Pulmonary artery endothelial cell (primary cell): ENCODE measurements around the gene IPO9. TPM values are rescaled to one million over a fixed set of nuclear protein-coding genes. Genes with fewer than 3 reads are reported as not detected.
"Not testable (repeated sequence)": the region's sequence is repeated elsewhere in the genome, so short reads cannot be mapped to it uniquely, and the experiment has no call there.

ENCODE experiments used
- DNase-seq: peaks from one replicate; pipeline ENCODE4 v3.0.0-alpha.2; 2011; ENCODE audit warnings: low read depth, low spot score
- total RNA-seq: library from RNA; depleted of rRNA; stranded (reverse); fragments of >200 nt; gene quantifications from 2 replicates; pipeline ENCODE4 v1.2.3, GENCODE V29; 2014

The IPO9 gene
- total RNA-seq, 1 donor from 2014 or later: 24.9 TPM

DNA sequence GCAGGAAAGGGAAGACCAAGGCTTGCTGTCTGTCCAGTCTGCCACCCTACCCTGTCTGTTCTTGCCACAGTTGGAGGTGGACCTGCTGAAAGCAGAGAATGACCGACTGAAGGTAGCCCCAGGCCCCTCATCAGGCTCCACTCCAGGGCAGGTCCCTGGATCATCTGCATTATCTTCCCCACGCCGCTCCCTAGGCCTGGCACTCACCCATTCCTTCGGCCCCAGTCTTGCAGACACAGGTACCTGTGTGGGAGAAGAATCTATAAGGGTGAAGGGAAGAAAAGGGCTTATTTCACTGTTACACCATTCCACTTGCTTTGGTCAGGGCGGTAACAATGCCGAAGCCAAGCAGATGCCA is 20.3 kb upstream of the IPO9 start:
- DNase-seq: no peak

DNA sequence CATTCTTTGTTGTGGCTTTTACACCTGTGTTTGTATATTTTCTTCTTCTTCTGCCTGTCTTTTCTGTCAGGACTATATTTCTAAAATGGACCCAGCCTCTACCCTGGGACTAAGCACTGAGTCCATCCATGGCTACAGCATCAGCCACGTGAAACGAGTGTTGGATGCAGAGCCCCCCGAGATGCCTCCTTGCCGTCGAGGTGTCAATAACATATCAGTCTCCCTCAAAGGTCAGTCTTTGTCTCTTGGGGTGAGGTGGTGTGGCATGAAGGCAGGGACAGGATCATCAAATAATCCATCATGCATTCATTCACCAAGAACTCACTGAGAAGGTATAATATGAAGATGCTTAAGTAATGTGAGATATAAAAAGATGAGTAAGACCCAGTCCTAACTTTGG is 19.1 kb upstream of the IPO9 start:
- no peak for DNase-seq

DNA sequence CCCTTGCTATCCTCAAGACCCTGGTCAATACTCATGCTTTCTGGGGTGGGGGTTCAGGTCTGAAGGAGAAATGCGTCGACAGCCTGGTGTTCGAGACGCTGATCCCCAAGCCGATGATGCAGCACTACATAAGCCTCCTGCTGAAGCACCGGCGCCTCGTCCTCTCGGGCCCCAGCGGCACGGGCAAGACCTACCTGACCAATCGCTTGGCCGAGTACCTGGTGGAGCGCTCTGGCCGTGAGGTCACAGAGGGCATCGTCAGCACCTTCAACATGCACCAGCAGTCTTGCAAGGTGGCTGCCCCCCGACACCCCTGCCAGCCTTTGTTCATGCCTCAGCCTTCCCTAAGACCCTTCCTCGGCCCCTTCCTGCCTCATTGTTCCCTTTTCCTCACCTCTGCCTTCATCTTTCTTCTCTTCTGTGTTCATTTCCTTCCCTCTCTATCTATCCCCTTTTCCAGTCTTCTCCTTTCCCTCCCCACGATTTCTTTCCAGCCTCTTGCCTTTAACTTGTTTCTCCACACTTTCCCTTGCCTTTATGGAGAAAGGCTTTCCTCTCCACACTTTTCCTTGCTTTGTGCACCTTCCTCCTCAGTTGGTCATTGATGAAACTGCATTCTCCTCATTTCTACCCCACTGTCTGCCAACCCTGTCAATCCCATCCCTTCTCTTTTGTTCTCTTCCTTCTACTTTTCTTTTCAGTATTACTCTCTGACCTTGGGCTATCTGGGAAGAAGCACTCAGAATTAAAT is 18.3 kb upstream of the IPO9 start:
- DNase-seq: no peak

DNA sequence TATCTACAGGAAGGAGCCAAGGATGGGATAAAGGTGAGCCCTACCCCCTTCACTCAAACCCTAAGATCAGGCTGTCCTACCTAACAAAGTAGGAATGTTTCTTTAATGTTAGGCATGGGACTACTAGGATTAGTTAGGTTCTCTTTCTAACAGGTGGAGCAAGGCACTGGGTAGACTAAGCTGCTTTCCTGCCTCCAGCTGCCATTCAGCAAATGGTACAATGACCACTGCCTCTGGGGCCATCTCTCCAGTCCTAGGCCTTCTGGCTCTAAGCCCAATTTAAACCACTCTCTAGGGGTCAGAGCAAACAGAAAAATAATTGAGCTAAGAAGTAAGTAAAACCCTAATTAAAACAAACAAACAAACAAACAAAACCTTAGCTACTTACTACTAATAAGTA is 15.7 kb upstream of the IPO9 start:
- DNase-seq: no peak

DNA sequence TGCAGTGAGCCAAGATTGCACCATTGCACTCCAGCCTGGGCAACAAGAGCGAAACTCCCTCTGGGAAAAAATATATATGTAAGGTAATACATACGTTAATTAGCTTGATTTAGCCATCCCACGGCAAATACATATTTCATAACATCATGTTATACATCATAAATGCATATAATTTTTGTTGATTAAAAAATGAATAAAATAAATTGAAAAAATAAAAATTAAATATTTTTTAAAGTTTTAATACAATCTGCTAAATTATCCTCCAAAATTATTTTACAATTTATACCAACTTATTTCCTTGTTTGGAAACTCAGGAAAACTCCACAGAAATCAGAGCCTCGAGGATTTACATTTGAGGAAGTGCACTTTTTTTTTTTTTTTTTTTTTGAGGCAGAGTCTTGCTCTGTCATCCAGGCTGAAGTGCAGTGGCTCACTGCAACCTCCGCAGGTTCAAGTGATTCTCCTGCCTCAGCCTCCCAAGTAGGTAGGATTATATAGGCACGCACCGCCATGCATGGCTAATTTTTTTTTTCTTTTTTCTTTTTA is 12.6 kb upstream of the IPO9 start:
- DNase-seq: no peak

DNA sequence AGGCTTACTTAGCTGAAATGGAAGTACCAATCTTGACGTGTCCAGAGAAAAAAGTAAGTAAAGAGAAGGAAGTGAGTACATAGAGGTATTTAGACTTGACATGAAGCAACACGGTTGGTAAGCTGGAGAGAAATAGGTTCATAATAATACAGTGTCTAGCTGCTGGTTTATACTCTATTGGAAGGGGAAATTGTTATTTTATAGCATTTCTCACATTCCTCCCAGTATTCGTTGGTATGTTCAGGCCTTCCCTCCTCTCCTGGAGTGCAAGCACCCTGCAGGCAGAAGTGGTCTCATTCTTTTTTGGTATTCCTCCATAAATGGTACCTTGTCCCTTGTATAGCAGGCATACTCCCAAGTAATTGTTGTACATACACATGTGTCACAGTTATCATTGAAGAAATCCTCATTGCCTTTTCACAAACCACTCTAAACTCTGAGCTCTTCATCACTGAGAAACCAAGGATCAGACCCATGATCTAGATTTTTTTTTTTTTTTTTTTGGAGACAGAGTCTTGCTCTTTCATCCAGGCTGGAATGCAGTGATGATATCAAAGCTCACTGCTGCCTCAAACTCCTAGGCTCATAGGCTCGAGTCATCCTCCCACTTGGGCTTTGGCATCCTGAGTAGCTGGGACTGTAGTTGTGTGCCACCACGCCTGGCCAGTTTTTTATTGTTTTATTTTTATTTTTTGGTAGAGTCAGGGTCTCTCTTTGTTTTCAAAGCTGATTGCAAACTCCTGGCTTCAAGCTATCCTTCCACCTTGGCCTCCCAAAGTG is 9.8 kb upstream of the IPO9 start:
- DNase-seq: no peak

DNA sequence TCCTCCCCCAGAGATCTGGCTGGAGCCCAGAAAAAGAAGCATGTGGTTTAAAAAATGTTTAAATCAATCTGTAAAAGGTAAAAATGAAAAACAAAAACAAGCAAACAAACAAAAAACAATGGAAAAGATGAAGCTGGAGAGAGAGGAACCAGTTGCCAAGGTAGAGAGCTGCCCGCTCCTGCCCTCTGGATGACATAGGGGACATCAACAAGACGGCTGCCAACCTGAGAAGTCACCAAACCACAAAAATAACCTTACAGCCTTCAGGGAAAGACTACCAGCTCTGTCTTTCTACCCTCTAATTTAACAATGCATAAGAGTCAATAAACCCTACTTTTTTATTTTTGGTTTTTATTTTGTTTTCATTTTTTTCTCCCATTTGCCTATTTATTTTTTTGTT is 8.5 kb upstream of the IPO9 start:
- DNase-seq: no peak

DNA sequence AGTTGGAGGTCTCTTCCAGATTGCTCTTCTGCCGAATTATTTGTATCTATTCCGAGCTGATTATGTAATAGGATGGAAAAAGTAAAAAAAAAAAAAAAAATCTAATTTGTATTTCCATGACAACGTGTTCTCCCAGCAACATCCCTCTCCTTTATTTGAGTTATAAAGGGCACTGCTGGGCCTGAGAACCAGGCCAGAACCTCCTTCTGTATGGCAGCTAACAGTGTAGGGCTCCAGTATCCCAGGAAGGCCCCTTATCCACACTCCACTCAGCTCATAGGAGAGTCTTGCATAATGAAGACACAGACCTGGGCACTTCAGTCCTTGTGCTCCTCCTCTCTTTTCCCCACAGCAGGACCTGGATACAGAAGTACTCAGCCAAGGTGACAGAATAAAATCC is 3.7 kb upstream of the IPO9 start:
- no peak for DNase-seq

DNA sequence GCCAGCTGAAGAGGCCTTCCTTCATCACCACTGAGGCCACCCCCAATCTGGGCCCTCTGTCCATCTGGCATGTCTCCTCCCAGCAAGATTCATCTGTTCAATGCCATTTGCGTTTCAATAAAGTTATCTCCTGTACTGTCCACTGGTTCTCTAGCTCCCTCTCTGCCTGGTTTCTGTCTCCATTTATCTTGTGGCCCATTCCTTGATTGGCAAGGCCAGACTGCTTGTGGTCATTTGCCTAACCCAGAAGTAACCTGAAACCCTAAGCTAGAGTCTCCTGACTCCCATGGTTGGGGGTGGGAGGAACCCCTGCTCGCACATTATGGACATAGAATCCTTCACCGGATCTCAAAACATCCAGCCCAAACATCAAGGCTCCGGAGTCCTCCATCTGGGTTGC is 2.1 kb upstream of the IPO9 start:
- DNase-seq: no peak

DNA sequence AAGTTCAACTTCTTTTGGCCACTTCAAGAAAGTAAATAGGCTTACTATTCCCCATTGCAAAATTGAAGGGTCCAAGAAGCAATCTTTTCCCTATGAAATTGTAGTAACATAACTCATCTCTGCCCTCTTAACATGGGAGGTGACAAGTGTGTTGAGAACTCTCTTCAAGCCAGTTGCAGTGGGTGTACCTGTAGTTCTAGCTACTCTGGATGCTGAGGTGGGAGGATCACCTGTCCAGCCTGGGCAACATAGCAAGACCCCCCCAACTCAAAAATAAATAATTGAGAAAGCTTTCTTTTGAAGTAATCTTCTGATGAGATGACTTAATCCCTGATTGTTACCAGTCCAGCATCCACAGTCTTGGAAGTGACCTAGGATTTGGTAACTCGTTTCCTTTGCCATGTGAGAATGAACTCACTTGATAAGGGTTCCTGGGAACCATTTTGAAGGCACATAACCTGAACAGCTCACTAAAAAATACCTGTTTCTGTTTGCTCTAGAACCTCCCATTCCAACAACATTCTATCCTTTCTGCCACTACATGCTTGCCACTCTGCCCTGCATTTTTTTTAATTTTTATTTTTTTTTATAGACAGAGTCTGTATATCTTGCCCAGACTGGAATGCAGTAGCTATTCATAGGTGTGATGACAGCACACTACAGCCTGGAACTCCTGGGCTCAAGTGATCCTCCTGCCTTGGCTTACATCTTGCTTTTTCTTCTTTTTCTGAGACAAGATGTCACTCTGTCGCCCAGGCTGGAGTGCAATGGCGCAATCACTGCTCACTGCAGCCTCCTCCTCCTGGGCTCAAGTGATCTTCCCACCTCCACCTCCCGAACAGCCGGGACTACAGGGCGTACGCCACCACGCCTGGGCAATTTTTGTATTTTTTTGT is 1.4 kb upstream of the IPO9 start:
- no peak for DNase-seq

DNA sequence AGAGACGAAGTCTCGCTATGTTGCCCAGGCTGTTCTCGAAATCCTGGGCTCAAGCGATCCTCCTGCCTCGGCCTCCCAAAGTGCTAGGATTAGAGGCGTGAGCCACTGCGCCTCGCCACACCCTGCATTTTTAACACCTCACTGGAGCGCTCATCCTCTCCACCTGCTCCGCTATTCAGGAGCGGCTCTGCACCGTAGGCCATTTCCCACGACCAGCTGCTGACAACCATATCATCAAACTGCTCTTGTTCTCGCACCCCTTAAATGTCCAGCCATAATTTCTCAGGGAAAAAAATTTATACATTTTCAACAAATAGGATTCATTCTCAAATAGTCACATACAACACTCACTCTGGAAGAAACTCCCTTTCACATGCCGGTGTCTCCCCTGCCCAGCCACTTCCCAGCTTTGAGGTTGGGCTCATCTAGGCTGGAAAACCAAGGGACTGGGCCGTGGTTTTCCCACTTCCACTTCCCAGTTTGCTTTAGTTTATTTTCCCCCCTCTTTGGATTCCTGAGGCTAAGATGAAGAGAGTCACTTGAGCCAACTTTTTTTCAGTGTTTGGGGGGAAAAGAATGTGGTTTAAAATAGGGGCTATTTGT is 639 bp upstream of the IPO9 start:
- no peak for DNase-seq

DNA sequence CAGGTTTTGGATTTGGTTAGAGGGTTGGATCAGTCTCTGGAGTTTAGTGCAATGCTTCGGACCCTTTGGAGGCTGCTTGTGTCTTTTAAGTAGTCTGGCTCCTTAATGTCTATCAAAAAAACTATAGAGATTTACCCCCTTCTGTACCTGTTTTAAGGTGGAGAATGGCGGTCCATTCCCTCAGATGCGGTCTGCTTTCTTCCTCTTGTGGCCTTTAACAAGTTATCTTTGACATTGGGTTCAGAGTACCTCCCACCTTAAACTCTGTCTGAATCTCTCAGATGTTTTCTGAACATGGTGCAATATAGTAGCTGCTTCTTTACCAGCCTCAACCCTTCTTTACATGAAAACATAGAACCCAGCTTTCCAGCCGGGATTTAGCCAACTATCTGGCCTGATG is 2.4 kb downstream of the IPO9 start:
- DNase-seq: no peak

DNA sequence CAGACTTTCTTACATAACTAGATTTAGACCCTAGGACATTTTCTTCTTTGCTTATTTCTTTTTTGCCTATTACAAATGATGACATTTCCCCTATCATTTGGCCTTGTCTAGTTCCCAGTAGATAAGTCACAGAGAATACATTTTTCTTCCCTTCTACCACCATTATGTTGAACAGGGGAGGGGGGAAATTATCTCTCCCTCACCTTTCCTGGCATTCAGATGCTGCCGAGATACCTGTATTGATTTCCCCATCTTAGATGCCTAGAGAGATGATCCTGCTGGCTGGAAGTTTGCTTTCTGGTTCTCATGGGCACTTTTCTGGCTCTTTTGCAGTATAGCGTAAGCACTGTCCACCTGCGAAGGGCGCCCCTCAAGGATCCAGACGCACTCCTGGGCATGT is 5.7 kb downstream of the IPO9 start:
- no peak for DNase-seq

DNA sequence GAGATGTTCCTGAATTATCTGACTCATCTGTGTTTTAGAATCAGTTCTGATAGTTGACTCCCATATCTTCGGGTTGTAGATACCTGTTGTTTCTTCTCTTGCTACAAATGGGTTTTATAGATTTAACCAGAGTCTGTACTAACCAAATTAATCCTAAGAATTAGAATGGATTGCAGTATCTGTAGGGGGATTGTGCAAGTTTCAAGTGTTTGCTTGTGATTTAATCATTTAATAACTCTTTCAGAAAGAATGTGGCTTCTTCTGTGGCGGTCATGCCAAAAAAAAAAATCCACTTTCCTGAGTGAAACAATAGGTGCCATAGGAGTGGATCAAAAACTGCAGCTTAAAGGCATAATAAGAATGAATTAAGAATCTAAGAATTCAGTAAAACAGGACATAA is 9.4 kb downstream of the IPO9 start:
- no peak for DNase-seq

DNA sequence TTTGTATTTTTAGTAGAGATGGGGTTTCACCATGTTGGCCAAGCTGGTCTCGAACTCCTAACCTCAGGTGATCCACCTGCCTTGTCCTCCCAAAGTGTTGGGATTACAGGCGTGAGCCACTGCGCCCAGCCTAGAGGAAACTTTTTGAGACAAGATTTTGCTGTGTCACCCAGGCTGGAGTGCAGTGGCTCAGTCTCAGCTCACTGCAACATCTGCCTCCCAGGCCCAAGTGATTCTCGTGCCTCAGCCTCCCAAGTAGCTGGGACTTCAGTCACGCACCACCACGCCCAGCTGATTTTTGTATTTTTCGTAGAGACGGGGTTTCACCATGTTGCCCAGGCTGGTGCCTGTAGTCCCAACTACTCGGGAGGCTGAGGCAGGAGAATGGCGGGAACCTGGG is 10.1 kb downstream of the IPO9 start:
- not testable (repeated sequence) for DNase-seq

DNA sequence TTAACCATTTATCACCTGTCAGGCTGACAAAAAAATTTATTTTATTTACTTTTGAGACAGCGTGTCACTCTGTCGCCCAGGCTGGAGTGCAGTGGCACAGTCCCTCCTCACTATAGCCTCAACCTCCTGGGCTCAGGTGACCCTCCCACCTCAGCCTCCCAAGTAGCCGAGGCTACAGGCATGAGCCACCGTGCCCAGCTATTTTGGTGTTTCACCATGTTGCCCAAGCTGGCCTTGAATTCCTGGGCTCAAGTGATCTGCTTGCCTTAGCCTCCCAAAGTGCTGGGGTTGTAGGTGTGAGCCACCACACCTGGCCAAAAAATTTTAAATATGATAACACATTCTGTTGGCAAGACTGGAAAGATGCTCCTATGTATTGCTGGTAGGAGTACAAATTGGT is 11.1 kb downstream of the IPO9 start:
- no peak for DNase-seq

DNA sequence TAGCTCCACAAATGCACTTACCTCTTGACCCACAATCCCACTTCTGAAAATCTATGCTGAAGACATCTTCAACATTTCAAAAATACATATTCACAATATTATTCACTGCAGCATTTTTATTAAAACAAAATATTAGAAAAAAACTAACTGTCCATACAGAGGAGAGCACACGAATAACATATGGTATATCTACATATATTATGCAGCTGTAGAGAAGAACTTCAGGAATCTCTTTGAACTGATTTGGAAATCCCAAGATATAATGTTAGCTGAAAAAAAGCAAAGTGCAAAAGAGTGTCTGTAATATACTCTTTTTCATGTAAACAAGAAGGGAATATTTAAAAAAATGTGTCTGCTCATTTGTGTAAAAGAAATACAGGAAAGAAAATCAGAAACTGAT is 11.5 kb downstream of the IPO9 start:
- DNase-seq: no peak

DNA sequence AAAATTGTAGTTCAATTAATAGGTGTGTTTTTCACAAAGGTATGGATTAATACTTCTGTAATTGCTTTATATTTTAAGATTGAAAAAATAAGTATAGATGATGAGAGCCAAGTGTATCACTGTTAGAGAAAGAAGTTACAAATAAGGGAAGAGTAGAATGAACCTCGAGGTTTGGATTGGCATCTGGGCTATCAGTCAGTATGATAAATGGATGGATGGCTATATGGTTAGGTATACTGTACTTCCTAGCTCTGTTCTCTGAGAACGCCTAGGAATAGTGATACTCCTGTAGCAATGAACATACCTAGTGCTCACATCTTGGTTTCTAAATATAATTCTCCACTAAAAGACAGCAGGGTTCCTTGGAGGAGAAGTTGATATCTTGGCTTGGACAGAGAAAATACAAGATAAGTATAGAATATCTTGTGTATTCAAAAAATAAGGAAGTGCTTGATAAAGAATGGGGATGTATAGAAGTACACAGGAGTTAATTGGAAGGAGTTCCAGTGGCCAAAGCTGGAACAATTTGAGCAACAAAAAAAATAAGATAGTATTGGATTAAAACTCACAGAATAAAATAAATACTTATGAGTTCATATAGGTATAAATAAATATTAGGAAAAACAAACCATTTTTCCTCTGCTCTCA is 12.4 kb downstream of the IPO9 start:
- DNase-seq: no peak

DNA sequence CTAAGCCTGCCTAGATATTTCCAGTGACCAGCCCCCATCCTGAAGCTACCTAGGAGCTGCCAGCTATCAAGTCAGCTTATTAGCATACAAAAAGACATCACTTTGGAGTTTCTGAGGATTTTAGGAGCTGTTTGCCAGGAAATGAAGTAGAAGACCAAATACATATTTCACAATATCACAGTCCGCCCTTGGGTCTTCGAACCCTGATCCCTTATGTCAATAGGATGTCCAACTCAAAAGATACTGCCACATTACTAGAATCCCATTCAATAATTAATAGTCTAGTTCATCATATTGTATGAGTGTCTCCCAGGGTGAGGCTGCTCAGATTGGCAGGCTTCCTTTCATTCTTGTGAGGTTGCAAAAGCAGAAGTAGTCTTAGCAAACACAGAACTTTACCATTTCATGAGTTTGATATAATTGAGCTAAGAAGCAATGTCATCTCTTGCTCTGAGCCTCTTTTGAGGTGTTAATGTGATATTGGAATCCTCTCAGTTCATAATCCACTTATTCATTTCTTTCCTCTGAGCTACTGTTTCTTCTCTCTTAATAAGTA is 13.6 kb downstream of the IPO9 start:
- no peak for DNase-seq

DNA sequence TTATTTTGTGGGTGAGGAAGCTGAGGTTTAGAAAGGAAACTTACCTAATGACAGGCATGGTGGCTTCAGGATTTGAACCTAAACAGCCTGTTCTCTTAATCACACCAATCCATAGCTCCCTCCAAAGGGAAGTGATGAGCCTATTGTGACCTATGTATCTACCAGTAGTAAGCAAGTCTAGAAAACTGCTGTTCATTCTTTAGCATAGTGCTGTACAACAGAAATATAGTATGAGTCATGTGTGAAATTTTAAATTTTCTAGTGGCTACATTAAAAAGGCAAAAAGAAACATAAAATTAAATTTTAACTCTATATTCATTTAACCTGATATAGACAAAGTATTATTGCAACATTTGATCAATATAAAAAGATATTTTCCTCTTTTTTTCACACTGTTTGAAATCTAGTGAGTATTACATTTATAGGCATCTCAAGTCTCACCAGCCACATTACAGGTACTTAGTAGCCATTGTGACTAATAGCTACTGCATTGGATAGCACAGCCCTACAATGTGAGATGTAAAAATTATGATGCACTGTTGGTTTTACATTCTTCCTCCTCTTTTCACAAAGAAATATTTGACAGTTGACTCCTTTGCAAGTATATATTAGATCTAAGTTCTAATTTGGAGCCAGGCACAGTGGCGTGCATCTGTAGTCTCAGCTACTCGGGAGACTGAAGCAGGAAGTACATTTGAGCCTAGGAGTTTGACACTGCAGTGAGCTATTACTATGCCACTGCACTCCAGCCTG is 16.6 kb downstream of the IPO9 start:
- no peak for DNase-seq
